BLaER1 (cell line): ENCODE data around the gene SLC6A17.

Experiments
- H3K27ac ChIP-seq: shearing (Covaris generic); formaldehyde crosslinking; 2 replicates; pipeline ENCODE4 v1.8.1; 2022
- H3K27me3 ChIP-seq: shearing (Covaris generic); formaldehyde crosslinking; 2 replicates; pipeline ENCODE4 v1.8.1; 2022
- H3K36me3 ChIP-seq: shearing (Covaris generic); formaldehyde crosslinking; 2 replicates; pipeline ENCODE4 v1.8.1; 2022
- H3K4me1 ChIP-seq: shearing (Covaris generic); formaldehyde crosslinking; 2 replicates; pipeline ENCODE4 v1.8.1; 2022
- H3K4me2 ChIP-seq: shearing (Covaris generic); formaldehyde crosslinking; 2 replicates; pipeline ENCODE4 v1.8.1; 2022
- H3K4me3 ChIP-seq: shearing (Covaris generic); formaldehyde crosslinking; 2 replicates; pipeline ENCODE4 v1.8.1; 2022
- H3K9ac ChIP-seq: shearing (Covaris generic); formaldehyde crosslinking; 2 replicates; pipeline ENCODE4 v1.8.1; 2022
- H3K9me3 ChIP-seq: shearing (Covaris generic); formaldehyde crosslinking; 2 replicates; pipeline ENCODE4 v1.8.1; 2022
- H4K20me1 ChIP-seq: shearing (Covaris generic); formaldehyde crosslinking; 2 replicates; pipeline ENCODE4 v1.8.1; 2022
- Cebpa-rat ChIP-seq: shearing (Covaris generic); IDR thresholded peaks from 2 replicates; pipeline ENCODE4 v1.8.1; 2022

The SLC6A17 gene

DNA sequence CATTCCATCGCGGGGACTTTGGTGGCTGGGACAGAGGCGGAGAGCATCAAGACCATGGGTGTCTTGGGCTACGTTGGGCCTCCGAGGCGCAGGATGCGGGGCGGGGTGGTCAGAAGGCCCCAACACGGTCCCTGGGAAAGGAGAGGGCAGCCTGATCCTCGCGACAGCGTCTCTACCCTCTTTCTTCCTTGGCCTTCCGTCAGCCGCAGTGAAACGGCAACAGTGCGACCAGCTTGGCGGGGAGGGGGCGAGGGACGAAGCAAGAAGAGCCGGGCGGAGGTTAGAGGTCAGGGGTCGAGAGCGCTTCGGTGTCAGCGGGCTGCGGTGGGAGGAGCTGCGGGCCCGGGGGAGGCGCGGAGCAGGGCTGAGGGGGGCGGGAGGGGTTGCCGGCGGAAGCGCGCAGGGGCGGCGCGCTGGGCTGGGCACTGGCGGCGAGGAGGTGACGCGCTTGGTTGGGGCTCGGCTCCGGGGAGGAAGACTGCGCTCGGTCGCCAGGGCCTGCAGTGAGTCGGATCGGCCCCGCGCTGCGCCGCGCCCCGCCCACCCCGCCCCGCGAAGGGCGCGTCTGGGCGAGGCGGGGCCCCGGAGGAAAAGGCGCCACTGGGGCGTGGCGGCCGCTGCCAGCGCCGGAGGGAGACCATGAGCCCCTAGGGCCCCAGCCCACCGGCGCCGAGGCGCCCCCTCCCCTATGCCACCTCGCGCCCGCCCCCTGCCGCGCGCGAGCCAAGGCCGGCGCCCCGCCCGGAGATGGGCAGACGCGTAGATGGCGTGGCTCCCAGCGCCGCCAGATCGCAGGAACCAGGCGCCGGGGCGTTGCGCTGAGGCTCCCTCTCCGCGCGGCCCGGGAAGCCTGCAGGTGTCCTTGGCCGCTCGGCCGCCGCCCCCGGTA lies 59.7 kb downstream of the SLC6A17 start, which contains the start of gene KCNC4:
Gene KCNC4 (plus strand): TSS at position 600 of the 889 bp plus-strand sequence. CDS start 1,186 bp downstream, outside the sequence.
- H3K4me1 ChIP-seq, result peaks cover 42% of the 10 kb centered on the region
- H3K9ac ChIP-seq, result peak within 1 kb of the TSS; percentile 76
- peak within 1 kb of the TSS; percentile 98 for H3K4me2 ChIP-seq
- H3K36me3 ChIP-seq, result no peaks in the 10 kb centered on the region
- H3K27ac ChIP-seq, result peak within 1 kb of the TSS; percentile 70
- peak within 1 kb of the TSS; percentile 79 for H3K4me3 ChIP-seq
- peaks cover 31% of the 10 kb centered on the region for H3K27me3 ChIP-seq
- peaks cover 36% of the 10 kb centered on the region for H4K20me1 ChIP-seq
- no peak for TF ChIP-seq Cebpa-rat
- H3K9me3 ChIP-seq, result no peaks in the 10 kb centered on the region

DNA sequence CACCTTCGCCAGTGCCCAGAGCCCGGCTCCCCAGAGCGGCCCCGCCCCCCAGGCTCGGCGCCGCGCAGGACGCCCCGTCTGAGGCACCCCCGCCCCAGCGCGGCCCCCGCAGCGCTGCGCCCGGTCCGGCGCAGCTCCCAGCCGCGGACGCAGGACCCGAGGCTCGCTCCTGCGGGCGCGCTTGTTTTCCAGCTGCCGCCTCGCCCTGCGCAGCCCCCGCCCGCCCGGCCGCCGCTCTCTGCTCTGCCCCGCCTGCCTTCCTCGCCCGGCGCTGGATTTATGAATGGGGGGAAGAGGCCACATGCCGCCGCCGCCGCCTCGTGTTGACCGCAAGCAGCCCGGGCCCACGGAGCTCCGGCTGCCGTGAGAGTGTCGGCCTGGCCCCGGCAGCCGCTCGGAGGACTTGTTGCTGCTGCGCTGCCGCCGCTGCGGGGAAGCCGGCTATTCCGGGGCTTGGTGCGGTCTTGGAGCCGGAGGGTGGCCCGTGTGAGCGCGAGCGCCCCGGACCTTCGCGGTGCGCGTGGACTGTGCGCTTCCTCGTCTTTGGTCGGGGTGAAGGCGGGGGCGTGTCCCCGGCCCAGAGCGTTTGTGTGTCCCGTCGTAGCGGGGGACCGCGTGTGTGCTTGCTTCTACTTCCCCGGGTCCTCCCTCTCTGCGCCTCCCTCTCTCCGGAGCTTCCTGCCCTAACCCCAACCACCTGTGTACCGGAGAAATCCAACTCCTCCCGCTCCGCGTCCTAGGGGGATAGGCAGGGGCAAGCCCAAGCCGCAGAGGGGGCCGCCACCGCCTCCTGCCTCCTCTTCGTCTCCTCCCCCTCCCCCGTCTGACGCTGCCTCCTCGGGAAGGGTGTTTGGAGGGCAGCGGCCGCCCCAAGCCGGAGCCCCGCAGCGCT lies 60.6 kb downstream of the SLC6A17 start:
- H3K9ac ChIP-seq, result peak overlapping the region; percentile 76
- peak overlapping the region; percentile 98 for H3K4me2 ChIP-seq
- peaks cover 42% of the 10 kb centered on the region for H3K4me1 ChIP-seq
- H3K27me3 ChIP-seq, result peaks cover 31% of the 10 kb centered on the region
- peaks cover 45% of the 10 kb centered on the region for H4K20me1 ChIP-seq
- no peaks in the 10 kb centered on the region for H3K36me3 ChIP-seq
- peak overlapping the region; percentile 62 for H3K27ac ChIP-seq
- no peak for TF ChIP-seq Cebpa-rat
- H3K4me3 ChIP-seq, result peak overlapping the region; percentile 79
- H3K9me3 ChIP-seq, result no peaks in the 10 kb centered on the region

GRCh38 chr1:110211496-110212168 lies 61.3 kb downstream of the SLC6A17 start:
- peak overlapping the region; percentile 79 for H3K4me3 ChIP-seq
- peaks cover 53% of the 10 kb centered on the region for H4K20me1 ChIP-seq
- no peak overlapping the region for H3K27ac ChIP-seq

GRCh38 chr1:110212169-110213142 lies 62.2 kb downstream of the SLC6A17 start:
- Histone ChIP-seq H3K36me3 (no peaks in the 10 kb centered on the region), H3K9ac (no peak overlapping the region), H3K4me1 (peaks cover 41% of the 10 kb centered on the region), H3K27ac (no peak overlapping the region), H3K4me2 (peak overlapping the region; percentile 98), H3K4me3 (peak overlapping the region; percentile 79), H3K9me3 (no peaks in the 10 kb centered on the region), H4K20me1 (peaks cover 58% of the 10 kb centered on the region), H3K27me3 (peaks cover 31% of the 10 kb centered on the region)
- TF ChIP-seq Cebpa-rat, result no peak

More at GRCh38 chr1:110211496-110212168, 61.3 kb downstream of the SLC6A17 start:
- peak overlapping the region; percentile 98 for H3K4me2 ChIP-seq
- peaks cover 42% of the 10 kb centered on the region for H3K4me1 ChIP-seq
- H3K36me3 ChIP-seq, result no peaks in the 10 kb centered on the region
- peaks cover 31% of the 10 kb centered on the region for H3K27me3 ChIP-seq
- peak overlapping the region; percentile 76; the same call in 1 of the 2 replicates for H3K9ac ChIP-seq
- TF ChIP-seq Cebpa-rat, result no peak
- no peaks in the 10 kb centered on the region for H3K9me3 ChIP-seq

DNA sequence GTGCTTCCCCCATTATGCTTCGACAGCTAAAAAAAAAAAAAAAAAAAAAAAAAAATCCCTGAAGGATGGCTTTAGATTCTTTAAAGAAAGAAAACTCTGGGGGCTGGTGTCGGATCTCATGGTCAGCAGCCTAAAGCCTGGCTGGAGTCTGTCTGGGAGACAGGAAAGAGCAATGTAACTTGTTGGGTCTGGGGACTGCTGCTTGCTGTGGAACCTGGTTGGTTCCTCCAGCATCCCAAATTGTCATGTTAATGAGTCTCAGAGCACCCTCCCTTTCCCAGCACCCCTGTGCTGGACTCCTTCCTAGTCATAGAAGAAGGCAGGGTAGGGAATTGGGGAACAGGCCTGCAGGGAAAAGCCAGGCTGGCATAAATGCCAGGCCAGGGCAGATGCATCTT lies 62.8 kb downstream of the SLC6A17 start:
- Histone ChIP-seq H3K9ac (no peak overlapping the region), H3K36me3 (no peaks in the 10 kb centered on the region), H3K27ac (no peak overlapping the region), H4K20me1 (peaks cover 65% of the 10 kb centered on the region), H3K4me3 (no peak overlapping the region), H3K4me2 (peak overlapping the region; percentile 98), H3K27me3 (peaks cover 31% of the 10 kb centered on the region), H3K9me3 (no peaks in the 10 kb centered on the region), H3K4me1 (peaks cover 34% of the 10 kb centered on the region)
- no peak for TF ChIP-seq Cebpa-rat

DNA sequence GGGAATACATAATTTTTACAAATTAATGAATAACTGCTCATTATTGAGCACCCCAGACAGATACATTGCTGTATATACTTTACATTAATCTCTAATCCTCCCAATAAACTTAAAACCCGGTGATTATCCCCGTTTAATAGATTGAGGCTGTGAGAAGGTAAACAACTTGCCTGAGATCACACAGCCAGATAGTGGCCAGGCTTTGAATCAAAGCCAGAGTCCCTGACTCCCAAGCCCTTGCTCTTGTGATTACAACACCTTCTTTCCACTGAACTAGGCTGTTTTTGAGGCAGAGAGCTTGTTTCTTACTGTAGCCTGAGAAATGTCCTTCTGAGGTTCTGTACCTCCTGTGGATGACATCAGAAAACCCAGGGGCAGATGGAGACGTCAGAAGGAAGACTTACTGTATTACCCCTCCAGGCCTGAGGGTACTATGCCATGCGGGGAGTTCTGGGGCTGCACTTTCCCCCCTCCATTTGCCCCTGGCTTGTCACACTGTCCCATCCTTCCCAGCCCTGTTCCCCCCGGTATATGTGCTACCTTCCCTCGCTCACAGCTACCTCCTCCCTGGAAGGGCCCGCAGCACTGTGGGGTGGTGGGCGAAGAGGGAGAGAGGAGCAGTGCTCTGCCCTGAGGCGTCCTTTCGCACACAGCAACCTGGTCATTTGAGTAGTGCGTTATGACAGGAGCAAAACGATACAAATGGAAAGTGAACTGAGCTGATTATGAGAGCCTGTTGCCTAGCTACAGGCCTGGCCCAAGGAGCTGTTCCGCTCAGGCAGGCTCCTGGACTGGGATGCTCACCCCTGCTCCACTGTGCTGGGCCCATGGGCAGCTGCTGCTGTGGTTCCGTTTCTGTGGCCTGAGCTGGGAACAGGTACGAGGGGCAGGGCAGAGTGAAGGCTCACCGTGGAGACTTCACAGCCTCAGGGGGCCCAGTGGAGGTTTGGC lies 64.4 kb downstream of the SLC6A17 start:
- Histone ChIP-seq H3K36me3 (no peaks in the 10 kb centered on the region), H3K27ac (no peak overlapping the region), H3K4me2 (peak overlapping the region; percentile 7; the same call in 1 of the 2 replicates), H3K9ac (0 out of 2 replicates have a peak overlapping the region, but pooled peaks have one; percentile 21), H3K4me3 (no peak overlapping the region), H3K4me1 (peaks cover 19% of the 10 kb centered on the region), H4K20me1 (peaks cover 81% of the 10 kb centered on the region), H3K27me3 (peaks cover 31% of the 10 kb centered on the region), H3K9me3 (no peaks in the 10 kb centered on the region)
- no peak for TF ChIP-seq Cebpa-rat

- Histone ChIP-seq H3K4me3 (no peak overlapping the region), H3K9me3 (no peaks in the 10 kb centered on the region), H3K4me1 (peaks cover 19% of the 10 kb centered on the region), H3K27me3 (peaks cover 29% of the 10 kb centered on the region), H3K9ac (no peak overlapping the region), H4K20me1 (peaks cover 84% of the 10 kb centered on the region), H3K36me3 (no peaks in the 10 kb centered on the region), H3K4me2 (0 out of 2 replicates have a peak overlapping the region, but pooled peaks have one; percentile 7), H3K27ac (no peak overlapping the region)
- no peak for TF ChIP-seq Cebpa-rat
These were observed 65.6 kb downstream of the SLC6A17 start for GRCh38 chr1:110215621-110216515.
